Effector CD4-positive, alpha-beta T cell (primary cell): ENCODE data around the gene EXOSC5.

ENCODE experiments used
- DNase-seq: peaks from one replicate; pipeline ENCODE4 v3.0.0-alpha.2; 2020

Gene EXOSC5

GRCh38 chr19:41341669-41342490 is 55.3 kb downstream of the EXOSC5 start:
- no peak for DNase-seq

GRCh38 chr19:41339936-41340335 is 57.2 kb downstream of the EXOSC5 start:
- no peak for DNase-seq
